HFFc6 (cell line): ENCODE results near the gene POLG. TPM values are rescaled to one million over a fixed set of nuclear protein-coding genes. Genes with fewer than 3 reads are reported as not detected.

Source experiments
- DNase-seq: peaks from one replicate; pipeline ENCODE4 v3.0.0-alpha.2; 2018
- H3K27ac Mint-ChIP-seq: 2 replicates; pipeline ENCODE4 v1.8.0; 2020; ENCODE audit warnings: mild to moderate bottlenecking, mixed read lengths
- H3K27me3 Mint-ChIP-seq: 2 replicates; pipeline ENCODE4 v1.8.0; 2021; ENCODE audit warnings: mild to moderate bottlenecking, moderate library complexity, mixed read lengths; ENCODE audit not compliant: insufficient read depth
- H3K36me3 Mint-ChIP-seq: 2 replicates; pipeline ENCODE4 v1.8.0; 2021; ENCODE audit warnings: low read depth, mixed read lengths
- H3K4me1 Mint-ChIP-seq: 2 replicates; pipeline ENCODE4 v1.8.0; 2020; ENCODE audit warnings: low read depth, mixed read lengths
- H3K4me3 Mint-ChIP-seq: 2 replicates; pipeline ENCODE4 v1.8.0; 2020; ENCODE audit warnings: mild to moderate bottlenecking, moderate library complexity, mixed read lengths
- H3K9me3 Mint-ChIP-seq: 2 replicates; pipeline ENCODE4 v1.8.0; 2020; ENCODE audit warnings: mild to moderate bottlenecking, mixed read lengths
- total RNA-seq, 6 experiments: library from RNA; stranded (reverse); fragmentation: NEBNext Ultra II Directional; extraction: Animal tissue kit (Norgen Biotek cat#: 25700); gene quantifications; 2 replicates in 1 of 6; 3 replicates in 5 of 6; pipeline ENCODE4 v1.2.3, GENCODE V29; 2021
- TF ChIP-seq, protein P1 (sequence below): fragments of 200-600 bp; sonication (generic); IDR thresholded peaks from 2 replicates; pipeline ENCODE4 v1.5.0; 2021; ENCODE audit warnings: antibody characterized with exemption, mild to moderate bottlenecking

The POLG gene
- total RNA-seq, 6 experiments from 2014 or later, result 33.1 to 48.3 (median 35.2) TPM

DNA sequence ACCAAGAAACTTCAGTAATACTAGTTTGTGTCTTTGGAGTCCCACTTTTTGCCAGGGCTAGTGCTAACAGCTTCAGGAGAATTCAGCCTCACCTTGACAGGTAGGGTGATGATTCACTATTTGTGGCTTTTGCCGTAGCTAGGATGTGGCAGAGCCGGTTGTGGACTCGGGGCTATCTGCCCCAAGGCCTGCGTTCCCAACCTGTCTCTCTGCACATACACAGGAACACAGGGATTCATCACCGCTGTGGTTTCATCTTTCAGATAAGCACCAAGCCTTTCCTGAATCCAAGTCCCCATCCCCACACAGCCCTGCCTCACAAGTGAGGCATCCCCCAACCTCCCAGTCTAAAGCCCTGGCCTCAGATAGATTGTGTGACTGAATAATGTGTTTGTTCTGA, 45.2 kb upstream of the POLG start:
- H3K4me3 Mint-ChIP-seq, result no peak overlapping the region
- peaks cover 68% of the 10 kb centered on the region for H3K27me3 Mint-ChIP-seq
- no peaks in the 10 kb centered on the region for H3K9me3 Mint-ChIP-seq
- TF ChIP-seq, protein P1, sequence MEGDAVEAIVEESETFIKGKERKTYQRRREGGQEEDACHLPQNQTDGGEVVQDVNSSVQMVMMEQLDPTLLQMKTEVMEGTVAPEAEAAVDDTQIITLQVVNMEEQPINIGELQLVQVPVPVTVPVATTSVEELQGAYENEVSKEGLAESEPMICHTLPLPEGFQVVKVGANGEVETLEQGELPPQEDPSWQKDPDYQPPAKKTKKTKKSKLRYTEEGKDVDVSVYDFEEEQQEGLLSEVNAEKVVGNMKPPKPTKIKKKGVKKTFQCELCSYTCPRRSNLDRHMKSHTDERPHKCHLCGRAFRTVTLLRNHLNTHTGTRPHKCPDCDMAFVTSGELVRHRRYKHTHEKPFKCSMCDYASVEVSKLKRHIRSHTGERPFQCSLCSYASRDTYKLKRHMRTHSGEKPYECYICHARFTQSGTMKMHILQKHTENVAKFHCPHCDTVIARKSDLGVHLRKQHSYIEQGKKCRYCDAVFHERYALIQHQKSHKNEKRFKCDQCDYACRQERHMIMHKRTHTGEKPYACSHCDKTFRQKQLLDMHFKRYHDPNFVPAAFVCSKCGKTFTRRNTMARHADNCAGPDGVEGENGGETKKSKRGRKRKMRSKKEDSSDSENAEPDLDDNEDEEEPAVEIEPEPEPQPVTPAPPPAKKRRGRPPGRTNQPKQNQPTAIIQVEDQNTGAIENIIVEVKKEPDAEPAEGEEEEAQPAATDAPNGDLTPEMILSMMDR, result no peak
- H3K4me1 Mint-ChIP-seq, result no peaks in the 10 kb centered on the region
- no peak for DNase-seq
- no peak overlapping the region for H3K27ac Mint-ChIP-seq
- H3K36me3 Mint-ChIP-seq, result no peaks in the 10 kb centered on the region

GRCh38 chr15:89379251-89379695, 44.6 kb upstream of the POLG start:
- Mint-ChIP-seq H3K4me1 (no peaks in the 10 kb centered on the region), H3K36me3 (no peaks in the 10 kb centered on the region), H3K9me3 (no peaks in the 10 kb centered on the region), H3K27me3 (peaks cover 73% of the 10 kb centered on the region), H3K4me3 (no peak overlapping the region), H3K27ac (no peak overlapping the region)
- TF ChIP-seq, protein P1, result no peak
- no peak for DNase-seq

DNA sequence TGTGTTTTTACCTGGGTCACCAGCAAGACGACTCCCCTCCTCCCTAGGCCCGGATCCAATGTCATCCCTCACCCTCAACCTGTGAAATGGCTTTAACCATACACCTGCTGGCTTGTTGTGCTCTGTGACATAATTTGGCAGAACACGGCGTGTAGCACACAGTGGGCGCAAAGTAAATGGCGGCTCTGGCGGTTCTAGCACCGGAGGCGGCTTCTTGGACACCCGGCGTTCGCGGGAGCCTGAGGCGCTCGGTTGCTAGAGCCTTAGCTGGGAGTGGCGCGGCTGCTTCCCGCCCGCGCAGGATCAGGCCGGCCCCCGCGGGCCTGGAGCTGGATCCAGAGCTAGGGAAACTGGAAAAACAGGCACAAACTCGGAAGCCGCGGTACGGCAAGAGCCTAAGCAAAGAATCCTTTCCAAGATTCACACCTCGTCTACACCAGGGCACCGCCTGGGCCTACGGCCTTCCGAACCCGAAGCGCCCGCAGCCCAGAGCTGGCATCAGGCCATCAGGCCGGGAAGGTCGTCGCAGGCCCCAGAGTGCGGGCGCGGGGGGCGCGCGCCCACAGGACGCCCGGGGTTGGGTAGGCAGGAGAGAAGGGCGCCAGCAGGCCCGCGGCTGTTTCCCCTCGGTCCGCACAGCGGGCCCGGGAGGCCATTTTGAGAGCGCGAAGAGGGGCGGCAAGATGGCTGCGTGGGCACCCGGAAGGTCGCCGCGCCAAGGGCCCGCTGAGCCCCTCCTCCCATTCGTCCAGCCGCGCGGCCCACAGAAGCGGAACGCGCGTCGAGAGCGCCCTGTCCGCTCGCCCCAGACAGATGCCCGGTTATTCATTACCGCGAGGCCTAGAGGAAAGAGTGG, 43.9 kb upstream of the POLG start:
- TF ChIP-seq, protein P1, result no peak
- Mint-ChIP-seq H3K27ac (no peak overlapping the region), H3K4me3 (no peak overlapping the region), H3K9me3 (no peaks in the 10 kb centered on the region), H3K36me3 (no peaks in the 10 kb centered on the region), H3K4me1 (no peaks in the 10 kb centered on the region), H3K27me3 (peaks cover 73% of the 10 kb centered on the region)
- DNase-seq, result no peak

DNA sequence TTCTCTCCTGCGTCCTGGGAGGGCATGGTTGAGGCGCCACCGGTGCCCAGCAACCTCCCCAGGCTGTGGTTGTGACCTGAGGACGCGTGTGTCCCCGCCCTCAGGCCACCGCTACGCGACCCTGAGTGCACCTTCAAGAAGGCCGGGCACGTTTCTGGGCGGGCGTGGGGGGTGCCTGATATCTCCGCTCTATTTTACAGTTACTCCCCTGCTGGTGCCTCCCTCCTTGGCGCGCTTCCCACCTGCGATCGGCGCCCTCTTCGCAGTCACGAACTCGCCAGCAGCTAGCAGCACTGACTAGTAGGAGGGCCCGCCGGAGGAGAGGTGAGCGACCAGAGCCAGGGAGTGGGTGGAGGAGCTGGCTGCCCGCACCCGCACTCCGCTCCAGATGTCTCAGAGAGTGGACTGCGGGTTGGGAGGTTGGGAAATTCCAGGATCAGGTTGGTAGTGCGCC, 43.2 kb upstream of the POLG start:
- no peaks in the 10 kb centered on the region for H3K9me3 Mint-ChIP-seq
- no peaks in the 10 kb centered on the region for H3K36me3 Mint-ChIP-seq
- DNase-seq, result no peak
- TF ChIP-seq, protein P1, result no peak
- no peaks in the 10 kb centered on the region for H3K4me1 Mint-ChIP-seq
- H3K4me3 Mint-ChIP-seq, result no peak overlapping the region
- H3K27ac Mint-ChIP-seq, result no peak overlapping the region
- peaks cover 71% of the 10 kb centered on the region for H3K27me3 Mint-ChIP-seq

GRCh38 chr15:89377024-89377841, 42.6 kb upstream of the POLG start:
- Mint-ChIP-seq H3K27me3 (peaks cover 71% of the 10 kb centered on the region), H3K4me3 (no peak overlapping the region)

More at GRCh38 chr15:89377024-89377841, 42.6 kb upstream of the POLG start:
- no peaks in the 10 kb centered on the region for H3K36me3 Mint-ChIP-seq
- H3K9me3 Mint-ChIP-seq, result no peaks in the 10 kb centered on the region
- TF ChIP-seq, protein P1, result no peak
- no peak for DNase-seq
- no peak overlapping the region for H3K27ac Mint-ChIP-seq
- H3K4me1 Mint-ChIP-seq, result no peaks in the 10 kb centered on the region
